Right lobe of liver (tissue), 4 donors: ENCODE data around the gene PLCB1.

ENCODE experiments used
- CTCF ChIP-seq, 4 donors: fragments of 200-600 bp in 3 of 4; fragments of 450-650 bp in 1 of 4; IDR thresholded peaks; one replicate each; pipeline versions ENCODE4 v1.5.1 to v1.8.0; 2016 to 2022; ENCODE audit warnings: antibody characterized with exemption in 4 of 4, mild to moderate bottlenecking in 2 of 4
- POLR2A ChIP-seq: fragments of 450-650 bp; IDR thresholded peaks from one replicate; pipeline ENCODE4 v1.6.1; 2017; ENCODE audit warnings: antibody characterized with exemption, mild to moderate bottlenecking
- donor health status: DM: no; HTN: no; CAD: no.
- donor health status: DM: no; HTN: no; CAD: no.
- donor health status: DM: no; HTN: yes; CAD: no.

GRCh38 chr20:8505476-8506200 lies 373.6 kb downstream of the PLCB1 start:
- TF ChIP-seq CTCF (IDR thresholded peaks at IDR 0.05) (no peak), POLR2A (no peak)
